HG02870 (cell line): Measurements from ENCODE around the gene YBX3.
"Not testable (repeated sequence)": the region's sequence is repeated elsewhere in the genome, so short reads cannot be mapped to it uniquely, and the experiment has no call there.

Source experiments
- ATAC-seq: cut with Tn5 transposase; IDR thresholded peaks from one replicate; pipeline ENCODE4 v1.9.1; 2021; ENCODE audit warnings: mild to moderate bottlenecking, moderate library complexity; ENCODE audit not compliant: unreplicated experiment

YBX3 gene

DNA sequence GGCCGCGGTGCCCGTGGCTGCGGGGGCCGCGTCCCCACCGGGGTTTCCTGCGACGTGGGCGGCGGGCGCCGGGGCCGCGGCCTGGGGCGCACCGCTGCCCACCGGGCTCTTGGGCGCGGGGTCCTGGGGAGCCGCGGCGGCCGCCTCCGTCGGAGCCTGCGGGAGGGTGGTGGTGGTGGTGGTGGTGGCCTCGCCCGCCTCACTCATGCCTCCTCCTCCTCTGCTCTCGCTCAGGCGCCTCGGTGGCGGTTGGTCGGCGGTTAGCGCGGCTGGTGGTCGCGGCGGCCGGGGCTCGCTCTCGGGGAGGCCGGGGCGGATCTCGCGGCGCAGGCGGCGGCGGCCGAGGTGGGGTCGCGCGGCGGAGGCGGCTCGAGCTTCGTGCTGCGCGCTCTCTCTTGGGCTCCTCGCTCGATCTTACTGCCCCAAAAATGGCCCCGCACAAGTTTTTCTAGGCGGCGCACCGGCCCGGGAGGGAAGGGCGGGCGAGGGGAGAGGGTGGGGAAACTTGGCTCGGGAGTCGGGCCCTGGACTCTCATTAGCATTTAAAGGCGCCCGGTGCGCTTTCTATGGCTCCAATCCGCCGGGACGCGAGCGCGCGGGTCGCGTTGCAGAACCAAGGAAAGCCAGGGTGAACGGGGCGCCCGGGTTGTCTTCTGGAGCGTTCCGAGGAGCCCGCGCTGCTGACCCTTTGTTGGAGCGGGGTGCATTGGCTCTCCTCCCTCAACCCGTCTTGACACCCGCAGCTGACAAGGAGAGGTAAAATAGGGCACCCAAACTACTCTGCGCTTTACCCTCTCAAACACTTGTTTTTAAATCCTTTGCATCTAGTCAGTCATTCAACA, at the start of gene YBX3:
Gene YBX3, minus strand, starts transcription at position 419 of the 842 bp plus-strand sequence. Its CDS starts 212 bp downstream, at position 207.
- ATAC-seq: peak; percentile 55

DNA sequence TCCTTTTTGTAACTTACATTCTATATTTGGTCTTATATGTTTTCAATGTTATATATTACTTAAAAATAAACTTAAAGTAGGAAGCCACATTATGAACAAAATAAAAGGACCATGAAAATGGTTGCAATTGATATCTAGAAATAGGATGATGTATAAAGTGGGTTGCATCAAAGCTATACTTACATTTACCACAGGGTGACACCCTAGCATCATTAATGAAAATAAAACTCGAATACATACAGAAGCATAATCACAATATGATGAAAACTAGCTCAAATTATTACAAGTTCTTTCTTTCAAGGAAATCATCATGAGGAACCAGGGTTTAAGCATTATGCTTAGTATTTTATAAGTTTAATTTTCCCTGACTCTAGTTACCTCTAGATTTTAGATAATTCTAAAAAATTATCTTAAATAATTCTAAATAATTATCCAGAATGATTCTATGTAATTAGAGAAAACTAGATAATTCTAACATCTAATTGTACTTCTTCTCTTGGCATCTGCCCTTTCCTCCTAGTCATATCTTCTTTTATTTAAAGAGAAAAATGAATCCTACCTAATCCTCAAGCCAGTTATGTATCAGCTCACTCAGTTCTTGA, 48.1 kb upstream of the YBX3 start:
- no peak for ATAC-seq

- ATAC-seq: no peak
These were observed 36.5 kb upstream of the YBX3 start for GRCh38 chr12:10759657-10760056.

DNA sequence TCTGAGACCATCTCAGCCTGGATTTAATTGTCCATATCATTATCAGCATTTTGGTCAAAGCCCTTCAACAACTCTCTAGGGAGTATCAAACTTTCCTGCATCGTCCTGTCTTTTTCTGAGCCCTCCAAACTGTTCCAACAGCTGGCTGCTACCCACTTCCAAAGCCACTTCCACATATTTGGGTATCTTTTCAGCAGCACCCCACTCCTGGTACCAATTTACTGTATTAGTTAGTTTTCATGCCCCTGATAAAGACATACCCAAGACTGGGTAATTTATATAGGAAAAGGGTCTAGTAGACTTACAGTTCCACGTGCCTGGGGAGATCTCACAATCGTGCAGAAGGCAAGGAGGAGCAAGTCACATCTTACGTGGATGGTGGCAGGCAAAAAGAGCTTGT, 33.1 kb upstream of the YBX3 start:
- ATAC-seq: no peak

DNA sequence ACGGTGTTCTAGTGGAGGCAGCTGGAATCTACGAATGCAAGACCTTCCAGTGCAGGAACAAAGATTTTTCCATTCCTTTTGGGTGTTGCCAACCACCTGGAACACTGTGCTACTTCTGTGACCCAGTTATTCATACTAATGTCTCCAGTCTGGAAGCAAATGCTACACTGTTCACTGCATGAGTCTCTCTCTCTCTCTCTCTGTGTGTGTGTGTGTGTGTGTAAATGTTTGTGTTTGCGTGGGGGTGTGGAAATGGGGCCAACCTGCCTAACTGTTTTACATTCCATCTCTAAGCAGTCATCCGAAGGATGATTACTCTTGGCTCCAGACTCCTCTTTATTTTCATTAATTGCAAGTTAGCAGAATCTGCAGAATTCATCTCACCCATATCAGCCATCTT, 29.9 kb upstream of the YBX3 start:
- ATAC-seq: no peak

DNA sequence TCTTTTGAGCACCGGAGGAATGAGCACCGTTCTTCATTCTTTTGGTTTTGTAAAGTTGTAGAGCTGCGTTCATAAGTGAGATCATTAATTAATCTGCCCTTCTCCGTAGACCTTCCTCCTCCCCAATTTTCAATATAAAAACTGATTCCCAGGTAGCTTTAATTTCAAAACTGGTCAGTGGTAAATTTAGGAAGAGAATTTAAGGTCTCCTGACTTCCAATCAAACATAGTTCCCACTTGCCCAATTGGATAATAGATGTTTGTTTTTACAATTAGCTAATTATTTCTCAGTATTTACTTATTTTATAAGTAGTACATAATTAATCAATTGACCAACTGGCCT, 27.2 kb upstream of the YBX3 start:
- no peak for ATAC-seq

GRCh38 chr12:10749700-10750384, 26.7 kb upstream of the YBX3 start:
- peak; percentile 85 for ATAC-seq

GRCh38 chr12:10747730-10748129, 24.6 kb upstream of the YBX3 start:
- no peak for ATAC-seq

- ATAC-seq: not testable (repeated sequence)
These were observed 20.3 kb upstream of the YBX3 start for GRCh38 chr12:10743420-10743819.

DNA sequence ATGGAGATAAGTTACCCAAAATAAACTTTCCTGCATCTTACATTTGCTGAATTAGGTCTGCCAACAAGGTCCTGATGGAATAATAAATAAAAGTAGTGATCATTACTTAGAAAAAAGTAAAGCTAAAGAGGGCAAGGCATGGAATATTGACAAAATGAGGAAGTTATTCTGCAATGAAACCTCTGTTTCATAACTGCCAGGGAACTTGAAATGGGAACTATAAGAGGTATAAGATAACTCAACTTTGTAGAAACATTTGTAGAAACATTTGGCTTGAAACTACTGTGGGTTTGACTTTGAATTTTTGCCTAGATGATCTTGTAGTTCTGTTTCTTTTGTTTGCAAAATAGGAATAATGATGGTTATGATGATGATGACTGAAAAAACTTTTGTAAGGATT, 18.7 kb upstream of the YBX3 start:
- no peak for ATAC-seq

DNA sequence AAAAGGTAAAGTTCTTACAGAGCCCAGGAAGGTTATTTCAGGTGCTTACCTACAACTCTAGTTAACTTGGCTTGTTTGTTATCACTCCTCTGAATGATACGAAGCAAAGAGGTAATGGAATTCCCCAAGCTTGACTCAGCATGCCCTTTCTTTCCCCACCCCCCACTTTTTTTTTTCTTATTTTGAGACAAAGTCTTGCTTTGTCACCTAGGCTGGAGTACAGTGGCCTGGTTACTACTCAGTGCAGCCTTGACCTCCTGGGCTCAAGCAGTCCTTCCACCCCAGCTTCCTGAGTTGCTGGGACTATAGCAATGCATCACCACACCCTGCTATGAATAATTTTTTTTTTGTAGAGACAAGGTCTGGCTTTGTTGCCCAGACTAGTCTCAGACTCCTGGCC, 17.1 kb upstream of the YBX3 start:
- ATAC-seq: no peak

GRCh38 chr12:10739157-10740118, 16.3 kb upstream of the YBX3 start:
- no peak for ATAC-seq

GRCh38 chr12:10737249-10737648, 14.1 kb upstream of the YBX3 start:
- no peak for ATAC-seq

GRCh38 chr12:10736463-10736862, 13.3 kb upstream of the YBX3 start:
- ATAC-seq: no peak

DNA sequence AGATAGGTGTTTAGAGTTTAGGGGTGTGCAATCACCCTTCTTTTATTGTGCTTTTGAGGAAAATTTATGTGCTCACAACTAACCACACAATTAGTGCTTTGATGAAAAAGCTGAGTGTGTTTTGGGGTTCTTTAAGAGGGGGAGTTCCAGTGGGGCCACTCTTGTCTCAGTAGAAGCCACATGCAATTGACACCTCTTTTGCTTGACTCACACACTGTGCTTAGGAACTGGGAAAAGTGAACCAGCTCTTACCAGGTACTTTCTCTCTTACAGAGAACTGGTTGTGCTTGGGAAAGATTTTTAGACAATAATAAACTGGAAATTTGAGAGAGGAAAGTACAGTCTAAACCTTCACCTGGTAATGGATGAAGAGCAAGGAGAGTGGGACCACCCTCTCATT, 12.3 kb upstream of the YBX3 start:
- no peak for ATAC-seq

GRCh38 chr12:10732549-10732948, 9.4 kb upstream of the YBX3 start:
- ATAC-seq: no peak

- no peak for ATAC-seq
These were observed 8.9 kb upstream of the YBX3 start for GRCh38 chr12:10732066-10732465.

DNA sequence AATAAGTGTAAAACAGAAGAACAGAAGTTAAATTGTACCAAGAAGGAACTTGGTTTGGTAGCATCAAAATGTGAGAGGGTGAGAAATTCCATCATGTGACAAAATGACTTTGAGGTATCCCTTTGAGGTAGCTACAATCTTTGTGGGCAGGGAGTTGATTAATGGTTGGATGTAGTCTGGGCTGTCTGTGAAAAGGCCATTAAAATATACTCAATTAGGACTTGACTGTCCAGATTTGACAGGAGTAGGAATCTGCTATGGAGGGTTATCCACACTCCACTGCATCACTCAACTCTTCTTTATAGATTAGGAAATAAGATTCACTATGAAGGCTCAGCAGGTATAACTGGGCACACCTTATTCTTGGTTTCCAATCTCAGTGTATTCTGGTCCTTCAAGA, 7.4 kb upstream of the YBX3 start:
- no peak for ATAC-seq

DNA sequence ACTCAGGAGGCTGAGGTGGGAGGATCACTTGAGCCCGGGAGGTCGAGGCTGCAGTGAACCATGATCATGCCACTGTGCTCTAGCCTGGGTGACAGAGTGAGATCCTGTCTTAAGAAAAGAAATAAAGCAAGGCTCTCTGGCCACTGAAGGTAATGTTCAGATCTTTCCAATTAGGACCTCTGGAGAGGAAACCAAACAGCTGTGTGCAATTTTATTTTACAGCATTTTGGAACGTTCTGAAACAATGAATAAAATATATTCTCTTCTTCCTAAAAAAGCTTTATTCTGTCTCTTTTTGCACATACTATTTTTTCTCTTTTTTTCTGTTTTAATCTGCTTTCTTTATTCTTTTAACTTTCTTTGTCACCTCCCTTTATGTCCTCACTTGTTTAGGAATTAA, 5.0 kb upstream of the YBX3 start:
- ATAC-seq: no peak

- no peak for ATAC-seq
These were observed 3.8 kb upstream of the YBX3 start for GRCh38 chr12:10726945-10727344.

DNA sequence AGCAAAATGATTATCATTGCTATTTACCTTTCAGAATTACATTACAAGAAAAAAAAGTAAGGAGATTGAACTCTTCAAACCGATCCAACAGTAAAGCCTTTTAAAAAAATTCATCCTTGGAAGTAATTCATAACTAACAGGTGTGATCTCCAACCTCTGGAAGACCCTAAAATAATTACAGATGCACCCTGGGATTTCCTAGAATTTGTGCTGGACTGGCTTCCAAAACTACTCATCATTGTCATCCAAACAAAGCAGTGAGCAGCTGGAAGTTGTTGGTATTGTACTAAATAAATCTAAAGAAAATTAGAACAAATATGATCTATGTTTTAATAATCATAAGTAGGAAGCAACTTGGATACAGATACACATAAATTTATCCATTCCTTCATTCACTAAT, 1.9 kb upstream of the YBX3 start:
- no peak for ATAC-seq
